ENCODE results near the gene A4GNT. TPM values are rescaled to one million over a fixed set of nuclear protein-coding genes. Genes with fewer than 3 reads are reported as not detected.

Gene A4GNT
- total and polyA plus RNA-seq, 4 donors: 0.07 to 0.42 (median 0.17) TPM; not detected in 1

DNA sequence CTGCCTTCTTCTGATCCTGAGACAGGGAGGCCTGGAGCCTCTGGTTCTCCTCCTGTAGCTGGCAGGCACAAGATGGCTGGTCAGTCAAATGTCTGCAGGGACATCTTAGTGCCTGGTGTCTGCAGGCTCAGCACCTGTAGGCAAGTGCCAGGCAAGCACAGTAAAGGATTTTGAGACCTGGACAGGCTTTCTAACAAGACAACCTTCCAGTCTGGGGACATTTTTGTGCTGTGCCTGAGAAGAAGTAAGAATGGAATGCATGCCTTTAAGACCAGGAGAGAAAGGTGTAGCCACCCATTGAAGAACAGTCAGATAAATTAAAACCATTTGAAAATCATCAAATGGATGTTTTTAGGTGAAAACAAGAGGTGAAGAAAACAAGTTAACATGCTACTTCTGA lies 48.0 kb downstream of the A4GNT start:
- H3K36me3 ChIP-seq (ENCODE audit: control insufficient read depth in 4 of 4, insufficient read depth in 3 of 4, low read depth in 1 of 4, low read length in 3 of 4): no peaks in the 10 kb centered on the region
- DNase-seq (ENCODE audit: low spot score): no peak
- no peaks in the 10 kb centered on the region for H3K9me3 ChIP-seq (ENCODE audit: control insufficient read depth in 4 of 4, low read length in 3 of 4)
- H3K9ac ChIP-seq (ENCODE audit: low read depth in 1 of 2, low read length in 2 of 2): no peak overlapping the region
- TF ChIP-seq SP1 (IDR thresholded peaks at IDR 0.05) (no peak), FOXA2 (IDR thresholded peaks at IDR 0.05) (no peak), NR2F2 (IDR thresholded peaks at IDR 0.05) (no peak), GABPA (IDR thresholded peaks at IDR 0.05 in 1 of 2, conservative IDR thresholded peaks at IDR 0.05 in 1 of 2) (no peak)
- H3K27ac ChIP-seq (ENCODE audit: low read depth in 1 of 2, low read length in 2 of 2): no peak overlapping the region
- H3K27me3 ChIP-seq (ENCODE audit: control insufficient read depth in 4 of 4, insufficient read depth in 4 of 4, low read length in 3 of 4): peaks cover 0 to 5% (median 0%) of the 10 kb centered on the region in 4 donors
- no peak overlapping the region for H3K4me3 ChIP-seq (ENCODE audit: low read depth in 1 of 3, low read length in 3 of 3)
- H3K4me1 ChIP-seq (ENCODE audit: control insufficient read depth in 4 of 4, insufficient read depth in 4 of 4, low read length in 3 of 4): no peaks in the 10 kb centered on the region

DNA sequence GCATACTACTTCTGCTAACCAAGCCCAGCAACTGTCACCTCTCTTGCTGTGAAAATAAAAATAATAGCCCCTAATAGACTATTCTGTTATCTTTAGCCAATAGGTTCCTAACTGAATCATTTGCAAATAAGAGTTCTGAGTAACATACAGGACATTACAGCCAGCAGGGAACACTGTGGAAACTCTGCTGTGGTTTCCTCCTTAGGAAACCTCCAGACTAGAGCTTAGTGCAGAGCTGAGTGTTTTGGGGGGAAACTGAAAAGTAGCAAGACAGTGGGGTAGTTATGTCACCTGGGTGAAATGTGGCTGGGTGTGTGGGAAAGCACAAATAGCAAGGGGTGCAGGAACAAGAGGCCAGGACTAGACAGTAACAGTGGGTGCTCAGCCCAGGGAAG lies 49.2 kb downstream of the A4GNT start:
- Histone ChIP-seq H3K4me1 (ENCODE audit: control insufficient read depth in 4 of 4, insufficient read depth in 4 of 4, low read length in 3 of 4) (no peaks in the 10 kb centered on the region), H3K9me3 (ENCODE audit: control insufficient read depth in 4 of 4, low read length in 3 of 4) (no peaks in the 10 kb centered on the region), H3K4me3 (ENCODE audit: low read depth in 1 of 3, low read length in 3 of 3) (no peak overlapping the region), H3K9ac (ENCODE audit: low read depth in 1 of 2, low read length in 2 of 2) (no peak overlapping the region), H3K27me3 (ENCODE audit: control insufficient read depth in 4 of 4, insufficient read depth in 4 of 4, low read length in 3 of 4) (peaks cover 0 to 5% (median 0%) of the 10 kb centered on the region in 4 donors), H3K27ac (ENCODE audit: low read depth in 1 of 2, low read length in 2 of 2) (no peak overlapping the region), H3K36me3 (ENCODE audit: control insufficient read depth in 4 of 4, insufficient read depth in 3 of 4, low read depth in 1 of 4, low read length in 3 of 4) (no peaks in the 10 kb centered on the region)
- DNase-seq (ENCODE audit: low spot score): no peak
- TF ChIP-seq CTCF (IDR thresholded peaks at IDR 0.05; ENCODE audit: low read depth, low read length, missing input control): no peak
- TF ChIP-seq, protein P1, sequence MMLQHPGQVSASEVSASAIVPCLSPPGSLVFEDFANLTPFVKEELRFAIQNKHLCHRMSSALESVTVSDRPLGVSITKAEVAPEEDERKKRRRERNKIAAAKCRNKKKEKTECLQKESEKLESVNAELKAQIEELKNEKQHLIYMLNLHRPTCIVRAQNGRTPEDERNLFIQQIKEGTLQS (IDR thresholded peaks at IDR 0.05): no peak
- no peak for TF ChIP-seq NR2F2 (IDR thresholded peaks at IDR 0.05)
- TF ChIP-seq FOXA1 (IDR thresholded peaks at IDR 0.05): no peak
- TF ChIP-seq, protein P2, sequence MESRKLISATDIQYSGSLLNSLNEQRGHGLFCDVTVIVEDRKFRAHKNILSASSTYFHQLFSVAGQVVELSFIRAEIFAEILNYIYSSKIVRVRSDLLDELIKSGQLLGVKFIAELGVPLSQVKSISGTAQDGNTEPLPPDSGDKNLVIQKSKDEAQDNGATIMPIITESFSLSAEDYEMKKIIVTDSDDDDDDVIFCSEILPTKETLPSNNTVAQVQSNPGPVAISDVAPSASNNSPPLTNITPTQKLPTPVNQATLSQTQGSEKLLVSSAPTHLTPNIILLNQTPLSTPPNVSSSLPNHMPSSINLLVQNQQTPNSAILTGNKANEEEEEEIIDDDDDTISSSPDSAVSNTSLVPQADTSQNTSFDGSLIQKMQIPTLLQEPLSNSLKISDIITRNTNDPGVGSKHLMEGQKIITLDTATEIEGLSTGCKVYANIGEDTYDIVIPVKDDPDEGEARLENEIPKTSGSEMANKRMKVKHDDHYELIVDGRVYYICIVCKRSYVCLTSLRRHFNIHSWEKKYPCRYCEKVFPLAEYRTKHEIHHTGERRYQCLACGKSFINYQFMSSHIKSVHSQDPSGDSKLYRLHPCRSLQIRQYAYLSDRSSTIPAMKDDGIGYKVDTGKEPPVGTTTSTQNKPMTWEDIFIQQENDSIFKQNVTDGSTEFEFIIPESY (IDR thresholded peaks at IDR 0.05): no peak
- TF ChIP-seq RXRA (IDR thresholded peaks at IDR 0.05): no peak
- TF ChIP-seq REST (IDR thresholded peaks at IDR 0.05): no peak
- no peak for TF ChIP-seq SP1 (IDR thresholded peaks at IDR 0.05)
- TF ChIP-seq MAX (IDR thresholded peaks at IDR 0.05): no peak
- TF ChIP-seq EGR1 (IDR thresholded peaks at IDR 0.05; ENCODE audit: low read depth in 2 of 2): no peak
- TF ChIP-seq HNF4G (IDR thresholded peaks at IDR 0.05): no peak
- TF ChIP-seq FOXA2 (IDR thresholded peaks at IDR 0.05): no peak
- no peak for TF ChIP-seq GABPA (IDR thresholded peaks at IDR 0.05 in 1 of 2, conservative IDR thresholded peaks at IDR 0.05 in 1 of 2)
- no peak for TF ChIP-seq YY1 (IDR thresholded peaks at IDR 0.05)
- TF ChIP-seq TAF1 (conservative IDR thresholded peaks at IDR 0.05): no peak
- TF ChIP-seq RAD21 (IDR thresholded peaks at IDR 0.05): no peak
- TF ChIP-seq HNF4A (conservative IDR thresholded peaks at IDR 0.05): no peak
- TF ChIP-seq JUND (IDR thresholded peaks at IDR 0.05): no peak
